T-helper 2 cell treated with Interferon-gamma antibody and Interleukin-4, amounts not matched to agents 100 ng/mL and 5 ng/mL, for 36 hours (primary cell): Measurements from ENCODE around the gene MINDY4. TPM values are rescaled to one million over a fixed set of nuclear protein-coding genes. Genes with fewer than 3 reads are reported as not detected.

ENCODE experiments used
- intact Hi-C: fragments of 100-400 bp; cut with micrococcal nuclease; formaldehyde crosslinking; loops from one replicate; pipeline ENCODE4 v1.15.1; 2023
- total RNA-seq: library from RNA; stranded (reverse); gene quantifications from 2 replicates; pipeline ENCODE4 v1.2.3, GENCODE V29; 2022

The MINDY4 gene
- total RNA-seq, 1 donor from 2014 or later: 1.2 TPM

GRCh38 chr7:30899066-30899465, 127.8 kb downstream of the MINDY4 start:
- intact Hi-C loops: no loop called here

- intact Hi-C loops: no loop called here
These were observed 128.4 kb downstream of the MINDY4 start for GRCh38 chr7:30899630-30900029.

- intact Hi-C loops: no loop called here
These were observed 128.8 kb downstream of the MINDY4 start for GRCh38 chr7:30900053-30900452.

GRCh38 chr7:30900803-30901362, 129.7 kb downstream of the MINDY4 start:
- intact Hi-C loops: no loop called here

GRCh38 chr7:30901856-30902255, 130.6 kb downstream of the MINDY4 start:
- intact Hi-C loops: no loop called here

GRCh38 chr7:30902466-30902865, 131.2 kb downstream of the MINDY4 start:
- intact Hi-C loops: no loop called here

GRCh38 chr7:30903146-30903545, 131.9 kb downstream of the MINDY4 start:
- intact Hi-C loops: no loop called here

GRCh38 chr7:30904561-30904960, 133.3 kb downstream of the MINDY4 start:
- intact Hi-C loops: no loop called here

- intact Hi-C loops: no loop called here
These were observed 134.1 kb downstream of the MINDY4 start for GRCh38 chr7:30905078-30906012.

- intact Hi-C loops: no loop called here
These were observed 134.8 kb downstream of the MINDY4 start for GRCh38 chr7:30906014-30906413.

GRCh38 chr7:30906515-30907240, 135.5 kb downstream of the MINDY4 start:
- intact Hi-C loops: no loop called here

GRCh38 chr7:30907527-30908267, 136.5 kb downstream of the MINDY4 start:
- intact Hi-C loops: no loop called here

- intact Hi-C loops: no loop called here
These were observed 137.5 kb downstream of the MINDY4 start for GRCh38 chr7:30908681-30909080.

- intact Hi-C loops: no loop called here
These were observed 138.2 kb downstream of the MINDY4 start for GRCh38 chr7:30909431-30909830.

GRCh38 chr7:30910411-30911073, 139.3 kb downstream of the MINDY4 start:
- intact Hi-C loops: no loop called here

GRCh38 chr7:30911133-30911532, 139.9 kb downstream of the MINDY4 start:
- intact Hi-C loops: no loop called here

- intact Hi-C loops: no loop called here
These were observed 140.3 kb downstream of the MINDY4 start, which contains the start of gene AQP1 for GRCh38 chr7:30911561-30911969. Gene AQP1 (plus strand): TSS chr7:30911853. CDS start chr7:30911910, 57 bp downstream.

- intact Hi-C loops: no loop called here
These were observed 141.0 kb downstream of the MINDY4 start for GRCh38 chr7:30912021-30912730.

GRCh38 chr7:30912731-30912985, 141.4 kb downstream of the MINDY4 start:
- intact Hi-C loops: no loop called here
